HG02852 (cell line): Measurements from ENCODE around the gene UCP3.
A peak's percentile ranks its signal among the peaks of the same experiment; 100 is the strongest.

ENCODE experiments used
- ATAC-seq: cut with Tn5 transposase; IDR thresholded peaks from one replicate; pipeline ENCODE4 v1.9.1; 2021; ENCODE audit warnings: mild to moderate bottlenecking, moderate library complexity; ENCODE audit not compliant: unreplicated experiment

Gene UCP3

DNA sequence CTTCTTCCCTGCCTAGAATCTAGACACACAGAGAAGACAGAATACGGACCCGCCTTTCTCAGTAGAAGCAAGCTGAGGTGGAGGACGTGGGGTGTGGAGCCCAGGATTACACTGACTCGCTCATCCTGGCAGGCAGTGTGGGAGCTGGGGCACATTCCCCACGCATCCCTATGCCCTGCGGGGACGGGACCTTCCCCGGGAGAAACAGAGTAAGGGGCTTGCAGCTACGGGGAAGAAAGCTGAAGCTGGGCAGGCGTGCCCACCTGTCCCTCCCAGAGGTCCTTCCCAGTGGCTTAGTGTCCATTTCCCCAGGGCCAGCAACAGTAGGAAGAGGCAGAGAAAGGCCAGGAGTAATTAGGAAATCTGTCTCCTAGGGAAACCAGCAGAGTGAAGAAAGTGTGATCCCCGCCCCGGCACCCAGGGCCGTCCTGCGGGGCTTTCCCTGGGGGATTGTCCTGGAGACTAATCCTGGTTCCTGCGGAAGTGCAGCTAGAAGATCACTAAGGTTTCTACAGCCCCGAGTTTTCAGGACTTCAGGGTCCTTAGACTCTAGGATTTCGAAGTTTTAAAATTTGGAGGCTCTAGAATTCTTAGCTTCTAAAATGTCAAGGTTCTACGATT lies 50.3 kb downstream of the UCP3 start:
- no peak for ATAC-seq

GRCh38 chr11:73957654-73958361 lies 51.1 kb downstream of the UCP3 start:
- ATAC-seq: no peak

GRCh38 chr11:73956876-73957653 lies 51.8 kb downstream of the UCP3 start:
- ATAC-seq: no peak

GRCh38 chr11:73951797-73952196 lies 57.1 kb downstream of the UCP3 start:
- ATAC-seq: no peak

DNA sequence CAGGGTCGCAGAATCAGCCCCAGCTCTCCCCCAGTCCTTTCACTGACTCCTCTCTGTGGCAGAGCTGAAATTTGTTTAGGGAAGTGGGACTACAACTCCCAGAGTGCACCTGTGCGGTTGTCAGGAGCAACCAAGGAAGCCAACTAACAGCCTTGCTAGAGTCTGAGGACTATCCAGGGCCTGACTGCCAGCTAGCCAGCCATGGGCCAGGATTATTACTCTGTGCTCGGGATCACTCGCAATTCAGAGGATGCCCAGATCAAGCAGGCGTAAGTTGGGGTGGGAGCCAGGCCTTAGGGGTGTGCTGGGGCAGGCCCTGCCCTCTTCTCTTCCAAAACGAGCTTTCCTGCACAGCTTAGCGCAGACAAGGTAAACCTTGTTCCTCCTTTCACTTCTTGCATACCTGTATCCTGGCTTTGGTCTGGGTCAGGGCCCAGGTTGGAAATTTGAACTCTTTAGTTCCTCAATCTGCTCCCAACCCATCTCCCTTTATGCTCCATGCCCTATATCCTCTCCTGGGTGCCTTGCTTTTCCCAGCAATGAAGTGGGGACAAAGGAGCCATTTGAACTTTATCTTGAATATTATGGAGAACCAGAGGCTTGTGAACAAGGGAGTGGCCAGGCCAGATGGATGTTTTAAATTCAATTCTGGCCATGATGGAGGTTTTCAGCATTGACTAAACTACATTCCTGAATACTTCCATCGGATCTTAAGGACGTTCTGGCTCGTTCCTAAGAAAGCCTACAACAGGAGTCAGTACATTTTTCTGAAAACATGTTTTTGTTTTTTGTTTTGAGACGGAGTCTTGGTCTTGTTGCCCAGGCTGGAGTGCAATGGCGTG lies 57.8 kb downstream of the UCP3 start, which contains the start of gene DNAJB13:
Gene DNAJB13 (plus strand): TSS at position 158 of the 842 bp plus-strand sequence. CDS start 44 bp downstream, at position 202.
- ATAC-seq: peak; percentile 79
